Sigmoid colon (tissue), 7 donors: ENCODE results near the gene FAM114A1. TPM values are rescaled to one million over a fixed set of nuclear protein-coding genes. Genes with fewer than 3 reads are reported as not detected.

Source experiments
- DNase-seq: peaks from one replicate; pipeline ENCODE4 v3.0.0-alpha.2; 2019
- H3K27ac ChIP-seq, 4 donors: fragments of 200-600 bp; sonication (generic); one replicate each; pipeline ENCODE4 v1.5.1; 2016 to 2019; ENCODE audit warnings: mild to moderate bottlenecking in 1 of 4
- H3K27me3 ChIP-seq, 3 donors: fragments of 200-600 bp; sonication (generic); one replicate each; pipeline ENCODE4 v1.5.1; 2019; ENCODE audit warnings: mild to moderate bottlenecking in 1 of 3
- H3K36me3 ChIP-seq, 4 donors: fragments of 200-600 bp; sonication (generic); one replicate each; pipeline ENCODE4 v1.5.1; 2016 to 2019
- H3K4me1 ChIP-seq, 4 donors: fragments of 200-600 bp; sonication (generic); one replicate each; pipeline ENCODE4 v1.5.1; 2017 to 2019
- H3K4me3 ChIP-seq, 4 donors: fragments of 200-600 bp; sonication (generic); one replicate each; pipeline ENCODE4 v1.5.1; 2017 to 2019; ENCODE audit warnings: mild to moderate bottlenecking in 2 of 4, moderate library complexity in 1 of 4
- H3K9me3 ChIP-seq, 4 donors: fragments of 200-600 bp in 3 of 4; sonication (generic) in 3 of 4; one replicate each; pipeline versions ENCODE4 v1.5.1 to v1.6.1; 2013 to 2019
- CTCF ChIP-seq, 4 experiments: fragments of 450-650 bp in 3 of 4; fragments of 200-600 bp in 1 of 4; IDR thresholded peaks; one replicate each; pipeline ENCODE4 v1.5.1; 2016 to 2019; ENCODE audit warnings: antibody characterized with exemption in 4 of 4, mild to moderate bottlenecking in 3 of 4, moderate library complexity in 2 of 4
- EP300 ChIP-seq, 4 donors: sonication (generic); formaldehyde crosslinking; IDR thresholded peaks; one replicate each; pipeline ENCODE4 v1.6.1; 2017; ENCODE audit warnings: antibody characterized with exemption in 4 of 4
- POLR2A ChIP-seq, 2 donors: fragments of 450-650 bp; IDR thresholded peaks; one replicate each; pipeline ENCODE4 v1.6.1; 2016; ENCODE audit warnings: antibody characterized with exemption in 2 of 2, mild to moderate bottlenecking in 2 of 2, moderate library complexity in 2 of 2
- POLR2AphosphoS5 ChIP-seq, 4 donors: sonication (generic); formaldehyde crosslinking; IDR thresholded peaks; one replicate each; pipeline ENCODE4 v1.6.1; 2017; ENCODE audit warnings: antibody characterized with exemption in 4 of 4
- WGBS, 2 donors: extraction: QIAGEN DNeasy Blood & Tissue Kit; methylation state at CpG; one replicate each; pipeline ENCODE4 v1.1.7; 2013; 5-methylcytosine and 5-hydroxymethylcytosine counted together
- intact Hi-C: fragments of 100-400 bp; cut with DNase I; formaldehyde crosslinking; loops from one replicate; pipeline ENCODE4 v1.15.1; 2023
- polyA plus RNA-seq, 3 donors: library from polyadenylated mRNA; stranded (reverse); fragments of 200-250 nt; gene quantifications; one replicate each; pipeline ENCODE4 v1.2.3, GENCODE V29; 2013
- total RNA-seq, 4 donors: library from RNA; depleted of rRNA; stranded (reverse); fragments of >200 nt; gene quantifications; one replicate each; pipeline ENCODE4 v1.1.0, GENCODE V29; 2016
- donor health status: healthy with polysubstance abuse.
- donor health status: Bipolar disorder and iron deficiency.
- donor health status: healthy.

The FAM114A1 gene
- total and polyA plus RNA-seq, 7 donors = 24.7 to 189 (median 120) TPM

- TF ChIP-seq POLR2AphosphoS5 (IDR thresholded peaks at IDR 0.05) = no peak
- peak in 2 of 4 experiments; percentile 13 to 37 for TF ChIP-seq CTCF (IDR thresholded peaks at IDR 0.05)
- Histone ChIP-seq H3K27me3 (no peaks in the 10 kb centered on the region), H3K4me1 (peaks cover 0 to 15% (median 5%) of the 10 kb centered on the region in 4 donors), H3K9me3 (no peaks in the 10 kb centered on the region), H3K27ac (no peak overlapping the region), H3K36me3 (no peaks in the 10 kb centered on the region), H3K4me3 (no peak overlapping the region)
- WGBS, 2 donors = 39 to 40% methylated on average over 5 of the region's 5 CpGs
- intact Hi-C loops = loop anchor here (10.0 kb wide), 1 partner anchor 186 kb away; no protein-coding TSS in a partner anchor
- no peak for DNase-seq
These were observed 6.7 kb upstream of the FAM114A1 start for GRCh38 chr4:38860788-38861424.

GRCh38 chr4:38861791-38862190 is 5.8 kb upstream of the FAM114A1 start:
- 91 to 93% methylated on average over 4 of the region's 4 CpGs for WGBS, 2 donors

GRCh38 chr4:38865445-38865844 is 2.2 kb upstream of the FAM114A1 start:
- Histone ChIP-seq H3K9me3 (no peaks in the 10 kb centered on the region), H3K27me3 (no peaks in the 10 kb centered on the region), H3K4me3 (no peak overlapping the region), H3K27ac (no peak overlapping the region), H3K36me3 (no peaks in the 10 kb centered on the region), H3K4me1 (peaks cover 0 to 30% (median 23%) of the 10 kb centered on the region in 4 donors)
- intact Hi-C loops = loop anchor here (5.0 to 10.0 kb wide), 3 partner anchors 82 to 191 kb away; no protein-coding TSS in a partner anchor
- TF ChIP-seq POLR2AphosphoS5 (IDR thresholded peaks at IDR 0.05) = no peak
- no peak for TF ChIP-seq CTCF (IDR thresholded peaks at IDR 0.05)
- no peak for TF ChIP-seq POLR2A (IDR thresholded peaks at IDR 0.05)
- no peak for TF ChIP-seq EP300 (IDR thresholded peaks at IDR 0.05)
- WGBS, 2 donors = 19 to 48% methylated on average over 6 of the region's 6 CpGs
- DNase-seq = no peak

More at GRCh38 chr4:38861791-38862190, 5.8 kb upstream of the FAM114A1 start:
- H3K9me3 ChIP-seq = no peaks in the 10 kb centered on the region
- H3K27ac ChIP-seq = no peak overlapping the region
- H3K36me3 ChIP-seq = no peaks in the 10 kb centered on the region
- no peaks in the 10 kb centered on the region for H3K27me3 ChIP-seq
- TF ChIP-seq POLR2AphosphoS5 (IDR thresholded peaks at IDR 0.05) (no peak), EP300 (IDR thresholded peaks at IDR 0.05) (no peak), POLR2A (IDR thresholded peaks at IDR 0.05) (no peak)
- no peak overlapping the region for H3K4me3 ChIP-seq
- H3K4me1 ChIP-seq = peaks cover 0 to 16% (median 5%) of the 10 kb centered on the region in 4 donors
- DNase-seq = no peak
- intact Hi-C loops = loop anchor here (10.0 kb wide), 1 partner anchor 187 kb away; no protein-coding TSS in a partner anchor

GRCh38 chr4:38866973-38867477 is 581 bp upstream of the FAM114A1 start:
- peaks cover 0 to 46% (median 39%) of the 10 kb centered on the region in 4 donors for H3K4me1 ChIP-seq
- intact Hi-C loops = loop anchor here (5.0 to 10.0 kb wide), 3 partner anchors 80 to 192 kb away; no protein-coding TSS in a partner anchor
- TF ChIP-seq EP300 (IDR thresholded peaks at IDR 0.05) = no peak
- no peak for TF ChIP-seq POLR2AphosphoS5 (IDR thresholded peaks at IDR 0.05)
- TF ChIP-seq CTCF (IDR thresholded peaks at IDR 0.05) = no peak
- no peak for TF ChIP-seq POLR2A (IDR thresholded peaks at IDR 0.05)
- 32 to 50% methylated on average over 11 of the region's 11 CpGs for WGBS, 2 donors
- H3K27ac ChIP-seq = peak overlapping the region; percentile 92 to 99 (median 97)
- H3K36me3 ChIP-seq = no peaks in the 10 kb centered on the region
- DNase-seq = no peak
- no peaks in the 10 kb centered on the region for H3K9me3 ChIP-seq
- H3K27me3 ChIP-seq = no peaks in the 10 kb centered on the region
- peak overlapping the region; percentile 25 to 94 (median 82) for H3K4me3 ChIP-seq
